GM13976 (cell line): ENCODE data around the gene MEGF11.

Experiments
- DNase-seq: peaks from one replicate; pipeline ENCODE4 v3.0.0; 2012; ENCODE audit warnings: low spot score
- in situ Hi-C: fragments of 300-500 bp; cut with MboI; formaldehyde crosslinking; loops from one replicate; pipeline ENCODE4 v1.12.0; 2022; ENCODE audit warnings: low sequenced_read_pairs, mixed read lengths, inconsistent platforms; ENCODE audit not compliant: unreplicated experiment
- TF ChIP-seq, protein P1 (sequence below): IDR thresholded peaks from 2 replicates; pipeline ENCODE4 v1.5.1; 2012; ENCODE audit warnings: borderline replicate concordance, mild to moderate bottlenecking; ENCODE audit not compliant: insufficient read depth; ENCODE audit errors: extremely low read depth, missing control alignments, control extremely low read depth

The MEGF11 gene

DNA sequence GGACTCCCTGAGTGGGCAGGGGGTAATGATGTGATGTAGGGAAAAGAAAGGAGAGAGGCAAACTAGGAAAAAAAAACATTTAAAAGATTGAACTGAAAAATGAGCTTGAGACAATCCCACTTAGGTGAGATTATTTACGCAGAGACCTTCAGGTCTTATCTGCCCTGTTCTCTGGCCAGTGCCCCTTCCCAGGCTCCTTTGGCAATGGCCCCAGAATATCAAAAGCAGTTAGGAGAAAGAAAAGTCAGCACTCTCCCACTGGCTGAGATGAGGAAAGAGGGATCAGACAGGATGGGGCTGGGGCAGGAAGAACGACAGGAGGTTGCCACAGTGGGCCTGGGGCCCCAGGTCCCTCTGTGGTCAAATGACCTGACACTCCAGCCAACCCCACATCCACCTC, 105.4 kb downstream of the MEGF11 start:
- TF ChIP-seq, protein P1, sequence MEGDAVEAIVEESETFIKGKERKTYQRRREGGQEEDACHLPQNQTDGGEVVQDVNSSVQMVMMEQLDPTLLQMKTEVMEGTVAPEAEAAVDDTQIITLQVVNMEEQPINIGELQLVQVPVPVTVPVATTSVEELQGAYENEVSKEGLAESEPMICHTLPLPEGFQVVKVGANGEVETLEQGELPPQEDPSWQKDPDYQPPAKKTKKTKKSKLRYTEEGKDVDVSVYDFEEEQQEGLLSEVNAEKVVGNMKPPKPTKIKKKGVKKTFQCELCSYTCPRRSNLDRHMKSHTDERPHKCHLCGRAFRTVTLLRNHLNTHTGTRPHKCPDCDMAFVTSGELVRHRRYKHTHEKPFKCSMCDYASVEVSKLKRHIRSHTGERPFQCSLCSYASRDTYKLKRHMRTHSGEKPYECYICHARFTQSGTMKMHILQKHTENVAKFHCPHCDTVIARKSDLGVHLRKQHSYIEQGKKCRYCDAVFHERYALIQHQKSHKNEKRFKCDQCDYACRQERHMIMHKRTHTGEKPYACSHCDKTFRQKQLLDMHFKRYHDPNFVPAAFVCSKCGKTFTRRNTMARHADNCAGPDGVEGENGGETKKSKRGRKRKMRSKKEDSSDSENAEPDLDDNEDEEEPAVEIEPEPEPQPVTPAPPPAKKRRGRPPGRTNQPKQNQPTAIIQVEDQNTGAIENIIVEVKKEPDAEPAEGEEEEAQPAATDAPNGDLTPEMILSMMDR = no peak
- no peak for DNase-seq
- in situ Hi-C loops = no loop called here

DNA sequence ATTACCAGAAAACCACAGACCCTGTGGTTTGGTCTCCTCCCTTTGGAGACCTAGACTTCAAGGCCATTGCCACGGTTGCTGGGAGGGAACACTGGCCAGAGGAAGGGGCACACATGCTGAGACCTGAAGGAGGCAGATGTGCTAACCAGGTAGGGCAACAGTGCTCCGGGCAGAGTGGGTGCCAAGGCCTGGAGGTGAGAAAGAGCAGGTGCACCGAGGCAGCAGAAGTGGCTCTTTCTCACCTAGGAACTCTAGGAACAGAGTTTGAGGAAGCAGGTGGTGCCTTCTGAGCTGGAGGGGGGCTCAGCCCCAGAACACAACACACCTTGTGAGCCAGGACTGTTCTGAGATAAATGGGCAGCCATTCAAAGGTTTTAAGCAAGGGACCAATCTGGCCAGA, 106.1 kb downstream of the MEGF11 start:
- in situ Hi-C loops = no loop called here
- TF ChIP-seq, protein P1 = no peak
- DNase-seq = no peak

DNA sequence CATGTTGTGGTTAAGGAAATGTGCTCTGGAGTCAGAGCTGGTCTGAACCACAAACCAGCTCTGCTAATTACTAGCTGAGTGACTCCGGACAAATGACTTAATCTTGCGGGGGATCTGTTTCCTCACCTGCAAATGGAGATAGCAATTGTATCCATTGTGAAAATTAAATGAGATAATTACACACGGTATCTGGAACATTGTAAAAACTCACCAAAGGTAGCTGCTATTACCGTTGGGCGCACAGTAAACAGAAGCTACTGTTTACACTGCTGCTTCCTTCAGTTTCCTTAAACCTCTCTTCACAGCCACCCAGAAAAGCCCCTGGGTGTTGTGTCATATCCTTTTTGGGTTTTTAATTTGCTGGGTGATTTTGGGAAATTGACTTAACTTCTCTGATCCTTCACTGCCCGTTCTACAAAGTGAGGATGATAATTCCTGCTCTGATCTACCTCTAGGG, 107.8 kb downstream of the MEGF11 start:
- TF ChIP-seq, protein P1 = no peak
- in situ Hi-C loops = no loop called here
- DNase-seq = no peak

DNA sequence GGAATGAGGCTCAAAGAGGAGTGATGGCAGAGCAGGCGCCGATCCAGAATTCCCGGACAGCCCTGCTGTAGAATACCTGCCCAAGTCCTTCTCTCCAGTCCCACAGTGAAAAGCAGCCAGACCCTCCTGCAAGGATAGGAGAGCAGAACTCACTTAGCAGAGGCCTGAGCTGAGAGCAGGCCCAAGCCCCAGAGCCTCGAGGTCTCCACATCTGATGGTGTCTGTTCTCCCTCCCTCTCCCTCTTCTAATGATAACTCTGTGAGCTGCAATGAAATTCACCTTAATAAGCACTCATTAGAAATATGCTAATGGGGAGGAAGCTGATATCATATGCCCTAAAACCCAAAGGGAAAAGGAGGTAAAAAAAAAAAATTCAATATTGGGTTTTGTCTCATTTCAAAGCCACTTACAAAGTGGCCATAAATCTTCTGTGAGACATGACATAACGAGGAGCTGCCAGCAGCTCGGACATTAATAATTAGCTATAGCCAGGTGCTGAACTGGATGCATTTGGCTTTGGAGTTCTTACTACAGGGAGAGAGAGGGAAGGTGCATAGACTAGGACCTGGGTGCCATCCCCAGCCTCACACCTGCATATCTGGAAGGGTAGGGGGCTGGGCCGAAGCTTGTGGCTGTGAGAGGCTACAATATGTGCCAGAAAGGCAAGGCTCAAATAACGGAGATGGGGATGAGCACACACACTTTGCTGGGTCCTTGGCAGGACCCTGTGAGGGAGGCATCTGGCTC, 108.4 kb downstream of the MEGF11 start:
- TF ChIP-seq, protein P1 = no peak
- in situ Hi-C loops = no loop called here
- no peak for DNase-seq

DNA sequence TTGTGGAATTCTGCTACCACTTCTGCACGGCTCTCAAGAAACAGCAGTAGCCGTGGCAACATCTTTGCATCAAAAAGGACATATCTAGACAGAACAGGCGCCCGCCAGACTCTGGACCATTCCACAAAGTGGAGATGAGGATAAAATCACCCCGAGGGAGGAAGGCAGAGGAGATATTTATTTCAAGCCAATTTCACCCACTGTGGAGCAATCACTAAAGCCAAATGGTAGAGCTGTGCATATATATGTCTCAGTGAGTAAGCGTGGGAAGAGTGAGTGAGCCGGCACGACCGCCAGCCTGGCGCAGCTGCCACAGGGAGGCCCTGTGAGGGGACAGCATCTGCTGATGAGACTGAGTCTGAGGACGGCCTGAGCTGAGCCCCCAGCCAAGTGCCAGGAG, 111.3 kb downstream of the MEGF11 start:
- TF ChIP-seq, protein P1 = no peak
- no peak for DNase-seq
- in situ Hi-C loops = no loop called here

DNA sequence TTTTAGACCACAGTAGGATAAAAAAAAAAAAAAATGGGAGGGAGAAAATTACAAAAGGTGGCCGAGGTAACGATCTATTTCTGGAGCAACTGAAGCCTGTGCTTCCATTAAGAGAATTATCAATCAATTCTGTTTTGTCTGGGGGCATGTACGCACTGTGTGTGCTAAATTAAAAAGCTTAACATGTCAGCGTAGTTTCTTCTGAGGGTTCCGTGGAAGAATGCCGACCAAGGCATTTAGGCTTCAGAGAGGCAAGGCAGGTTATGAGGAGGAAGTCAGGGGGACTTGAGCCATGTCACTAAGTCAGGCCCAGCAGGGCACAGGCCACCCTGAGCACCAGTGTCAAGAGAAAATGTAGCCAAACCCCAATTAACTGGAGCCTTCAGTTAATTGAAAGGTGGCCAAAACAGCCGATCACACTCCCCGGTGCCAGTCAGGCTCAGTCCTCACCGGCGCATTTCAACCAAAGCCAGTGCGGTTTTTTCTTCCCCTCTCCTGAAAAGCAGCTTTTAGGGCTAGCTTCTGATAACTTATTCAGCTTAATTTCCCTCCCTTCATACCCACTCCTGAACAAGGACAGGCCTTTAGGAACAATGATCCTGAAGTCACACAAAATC, 113.9 kb downstream of the MEGF11 start:
- in situ Hi-C loops = no loop called here
- TF ChIP-seq, protein P1 = no peak

More for the DNA sequence above, 113.9 kb downstream of the MEGF11 start:
- no peak for DNase-seq
